Measurements from ENCODE around the gene YEATS2. TPM values are rescaled to one million over a fixed set of nuclear protein-coding genes. Genes with fewer than 3 reads are reported as not detected.

Gene YEATS2
- polyA plus RNA-seq, 1 donor from 2014 or later: 46.2 TPM

GRCh38 chr3:183797996-183798395 lies 100.4 kb downstream of the YEATS2 start:
- no peak overlapping the region for H3K9ac ChIP-seq (ENCODE audit: low read length)
- H3K9me3 ChIP-seq (ENCODE audit: low read length): no peaks in the 10 kb centered on the region
- H3K9me2 ChIP-seq (ENCODE audit: insufficient read depth, low read length): no peaks in the 10 kb centered on the region
- no peak overlapping the region for H3K4me3 ChIP-seq (ENCODE audit: low read length)
- peaks cover 13% of the 10 kb centered on the region for H3K36me3 ChIP-seq (ENCODE audit: insufficient read depth, low read length)
- no peak overlapping the region for H3K4me2 ChIP-seq (ENCODE audit: low read length)
- no peaks in the 10 kb centered on the region for H3F3A ChIP-seq (ENCODE audit: insufficient read depth, low read length, poor library complexity, severe bottlenecking)
- no peak for TF ChIP-seq EP300 (conservative IDR thresholded peaks at IDR 0.05; ENCODE audit: poor library complexity, severe bottlenecking)
- TF ChIP-seq REST (IDR thresholded peaks at IDR 0.05; ENCODE audit: borderline replicate concordance): no peak
- TF ChIP-seq TAF1 (IDR thresholded peaks at IDR 0.05; ENCODE audit: low read depth): no peak
- TF ChIP-seq SMC3 (conservative IDR thresholded peaks at IDR 0.05; ENCODE audit: poor library complexity): no peak
- no peak for TF ChIP-seq POLR2AphosphoS5 (IDR thresholded peaks at IDR 0.05)
- no peak for TF ChIP-seq RAD21 (conservative IDR thresholded peaks at IDR 0.05)
- TF ChIP-seq EZH2 (IDR thresholded peaks at IDR 0.05; ENCODE audit: borderline replicate concordance, insufficient read depth, low read length, poor library complexity, severe bottlenecking): no peak
- TF ChIP-seq CTCF (IDR thresholded peaks at IDR 0.05; ENCODE audit: poor library complexity, severe bottlenecking): no peak
- TF ChIP-seq MXI1 (conservative IDR thresholded peaks at IDR 0.05; ENCODE audit: poor library complexity, severe bottlenecking): no peak
- no peak overlapping the region for H3K27ac ChIP-seq (ENCODE audit: low read length)
- H3K79me2 ChIP-seq (replicated peaks; ENCODE audit: insufficient read depth, low read length): no peaks in the 10 kb centered on the region
- no peaks in the 10 kb centered on the region for H4K20me1 ChIP-seq (ENCODE audit: insufficient read depth)
- no peaks in the 10 kb centered on the region for H3K27me3 ChIP-seq (ENCODE audit: insufficient read depth, low read depth, low read length)
- no peak overlapping the region for H2AFZ ChIP-seq (ENCODE audit: low read depth, low read length)

DNA sequence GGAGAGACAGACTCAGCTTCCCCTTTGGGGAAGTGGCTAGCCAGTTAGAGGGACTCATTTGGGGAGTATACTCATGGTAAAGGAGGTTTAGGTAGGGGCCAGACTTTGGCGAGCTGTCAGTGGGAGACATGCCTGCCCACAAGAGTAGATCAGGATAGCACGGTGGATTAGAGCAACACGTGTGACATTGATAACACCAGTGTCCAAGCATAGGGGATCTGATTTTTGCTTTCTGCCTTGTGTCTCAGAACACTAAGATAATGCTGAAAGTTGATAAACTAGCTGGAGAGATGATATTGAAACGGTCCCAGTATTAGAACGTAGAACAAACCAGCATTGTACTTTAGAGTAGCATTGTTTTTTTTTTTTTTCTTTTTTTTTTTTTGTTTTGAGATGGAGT lies 101.9 kb downstream of the YEATS2 start:
- Histone ChIP-seq H3K27ac (ENCODE audit: low read length) (no peak overlapping the region), H3K36me3 (ENCODE audit: insufficient read depth, low read length) (peaks cover 13% of the 10 kb centered on the region), H3K9ac (ENCODE audit: low read length) (no peak overlapping the region), H2AFZ (ENCODE audit: low read depth, low read length) (no peak overlapping the region), H3K4me2 (ENCODE audit: low read length) (no peak overlapping the region), H4K20me1 (ENCODE audit: insufficient read depth) (no peaks in the 10 kb centered on the region), H3K79me2 (replicated peaks; ENCODE audit: insufficient read depth, low read length) (no peaks in the 10 kb centered on the region), H3K9me2 (ENCODE audit: insufficient read depth, low read length) (no peaks in the 10 kb centered on the region), H3K4me3 (ENCODE audit: low read length) (no peak overlapping the region), H3F3A (ENCODE audit: insufficient read depth, low read length, poor library complexity, severe bottlenecking) (no peaks in the 10 kb centered on the region), H3K9me3 (ENCODE audit: low read length) (no peaks in the 10 kb centered on the region), H3K27me3 (ENCODE audit: insufficient read depth, low read depth, low read length) (no peaks in the 10 kb centered on the region)
- TF ChIP-seq EZH2 (IDR thresholded peaks at IDR 0.05; ENCODE audit: borderline replicate concordance, insufficient read depth, low read length, poor library complexity, severe bottlenecking): no peak
- TF ChIP-seq POLR2AphosphoS5 (IDR thresholded peaks at IDR 0.05): no peak
- no peak for TF ChIP-seq MXI1 (conservative IDR thresholded peaks at IDR 0.05; ENCODE audit: poor library complexity, severe bottlenecking)
